Neural progenitor cell (in vitro differentiated cells): ENCODE data around the gene RPS6KB2.

ENCODE experiments used
- CTCF ChIP-seq: fragments of 200-600 bp; sonication (generic); IDR thresholded peaks from 2 replicates; pipeline ENCODE4 v1.5.1; 2017; ENCODE audit warnings: antibody characterized with exemption, mild to moderate bottlenecking
- EZH2 ChIP-seq: fragments of 200-600 bp; sonication (generic); IDR thresholded peaks from 2 replicates; pipeline ENCODE4 v1.6.1; 2017; ENCODE audit warnings: antibody characterized with exemption, mild to moderate bottlenecking, moderate library complexity

GRCh38 chr11:67410984-67411784 is 17.1 kb upstream of the RPS6KB2 start:
- TF ChIP-seq CTCF: no peak
- no peak for TF ChIP-seq EZH2
